CD4-positive, alpha-beta T cell treated with Interleukin-15 for 4 hours (primary cell): ENCODE measurements around the gene MRPS5.
A peak's percentile ranks its signal among the peaks of the same experiment; 100 is the strongest.
"Not testable (repeated sequence)": the region's sequence is repeated elsewhere in the genome, so short reads cannot be mapped to it uniquely, and the experiment has no call there.

Experiments used
- DNase-seq: peaks from one replicate; pipeline ENCODE4 v3.0.0-alpha.2; 2020; ENCODE audit warnings: low spot score

The MRPS5 gene

DNA sequence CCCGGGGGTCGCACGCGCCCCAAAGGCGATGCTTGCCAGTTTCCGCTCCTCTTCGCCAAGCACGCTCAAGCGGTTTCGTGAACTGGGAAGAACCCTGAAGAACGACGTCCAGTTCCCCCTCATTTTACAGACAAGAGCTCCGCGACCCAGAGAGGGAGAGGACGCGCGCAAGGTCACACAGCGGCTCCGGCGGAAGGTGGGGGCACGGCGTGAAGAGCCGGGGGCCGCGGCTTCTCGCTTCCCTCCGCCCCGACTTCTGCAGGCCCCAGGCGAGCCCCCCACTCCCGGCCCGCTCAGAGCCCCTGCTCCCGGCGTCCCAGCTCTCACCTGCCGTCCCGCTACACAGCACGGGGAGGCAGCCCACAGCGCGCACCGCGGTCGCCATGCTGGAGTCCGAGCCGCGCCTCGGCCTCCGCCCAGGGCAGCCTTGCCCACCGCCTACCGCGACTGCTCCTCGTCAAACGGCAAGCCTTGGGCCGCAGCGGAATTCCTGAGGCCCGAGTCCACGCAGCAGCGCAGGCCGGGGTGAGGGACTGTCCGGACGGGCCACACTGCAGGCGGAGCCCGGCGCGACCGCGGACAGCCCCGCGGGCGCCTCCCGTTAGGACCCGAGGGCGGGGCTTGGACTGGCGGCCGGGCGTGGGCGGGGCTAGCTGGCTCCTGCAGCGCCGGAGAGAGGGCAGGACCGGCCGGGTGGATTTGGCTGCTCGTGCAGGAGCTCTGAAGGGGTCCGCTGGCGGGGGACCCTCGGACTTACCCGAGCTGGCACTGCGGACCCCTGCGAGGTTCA, at the start of gene MRPS5:
Gene MRPS5 (minus strand): TSS at position 402 of the 790 bp plus-strand sequence. CDS start 17 bp downstream, at position 385.
- peak; percentile 83 for DNase-seq

DNA sequence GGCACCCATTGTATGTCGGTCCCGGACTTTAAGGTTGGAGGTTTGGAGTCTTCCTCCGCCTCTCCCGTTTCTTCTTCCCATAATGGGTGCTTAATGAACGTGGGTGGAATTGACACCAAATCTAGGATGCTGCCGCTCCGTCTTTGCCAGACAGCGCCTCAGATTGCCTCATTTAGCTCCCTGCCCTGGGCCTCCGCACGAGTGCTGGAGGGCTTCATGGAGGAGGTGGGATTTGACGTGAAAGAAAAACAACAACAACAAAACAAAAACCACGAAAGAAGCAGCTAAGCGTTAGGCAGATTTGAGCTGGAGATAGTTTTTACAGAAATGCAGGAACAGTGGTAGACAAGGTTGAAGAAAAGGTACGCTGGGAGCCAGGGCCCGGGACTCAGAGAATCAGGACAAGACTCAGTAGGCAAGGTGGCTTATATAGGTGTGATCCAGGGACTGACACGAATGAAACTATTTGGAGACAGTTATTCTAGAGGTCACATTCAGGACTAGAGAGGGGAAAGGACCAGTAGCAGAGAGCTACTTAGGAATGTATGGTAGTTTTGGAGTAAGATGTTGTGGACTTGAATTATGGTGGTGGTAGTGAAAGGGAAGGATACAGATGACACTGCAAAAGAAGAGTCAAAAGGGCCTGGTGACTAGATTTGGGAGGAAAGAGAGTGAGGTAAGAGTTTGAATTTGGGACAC, 44.6 kb upstream of the MRPS5 start:
- DNase-seq = no peak

DNA sequence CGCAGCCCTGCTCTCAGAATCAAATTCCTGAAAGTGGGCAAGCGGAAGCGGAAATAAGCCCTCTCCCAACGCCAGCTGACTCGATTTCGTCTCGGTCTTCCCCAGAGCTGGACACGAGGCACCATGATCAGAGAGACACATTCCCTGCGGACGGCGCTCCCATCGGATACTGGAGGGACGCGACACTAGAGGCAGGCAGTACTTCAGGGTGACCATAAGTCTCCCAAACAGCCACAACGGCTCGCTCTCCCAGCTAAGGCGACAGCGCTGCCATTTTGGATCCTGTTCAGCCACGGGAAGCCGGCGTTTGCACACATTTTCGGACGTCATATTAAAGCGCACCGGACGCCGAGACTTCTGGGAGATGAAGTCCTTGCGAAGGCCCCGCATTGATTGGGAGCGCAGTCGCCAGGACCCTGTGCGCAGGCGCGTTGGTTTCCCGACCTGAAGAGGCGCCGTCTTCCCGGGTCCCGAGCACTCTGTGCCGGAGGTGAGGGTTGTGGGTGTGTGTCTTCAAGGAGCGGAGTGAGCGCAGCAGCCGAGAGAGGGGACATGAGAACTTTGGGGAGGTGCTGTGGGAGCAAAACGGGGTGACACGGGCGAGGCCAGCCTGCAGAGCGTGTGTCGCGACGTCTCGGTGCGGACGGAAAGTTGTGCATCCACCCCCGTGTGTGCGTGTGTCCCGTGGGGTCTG, 43.9 kb upstream of the MRPS5 start, which contains the start of gene ZNF2:
Gene ZNF2 (plus strand): TSS at position 439 of the 694 bp plus-strand sequence. CDS start 10,418 bp downstream, outside the sequence.
- DNase-seq = peak; percentile 96

DNA sequence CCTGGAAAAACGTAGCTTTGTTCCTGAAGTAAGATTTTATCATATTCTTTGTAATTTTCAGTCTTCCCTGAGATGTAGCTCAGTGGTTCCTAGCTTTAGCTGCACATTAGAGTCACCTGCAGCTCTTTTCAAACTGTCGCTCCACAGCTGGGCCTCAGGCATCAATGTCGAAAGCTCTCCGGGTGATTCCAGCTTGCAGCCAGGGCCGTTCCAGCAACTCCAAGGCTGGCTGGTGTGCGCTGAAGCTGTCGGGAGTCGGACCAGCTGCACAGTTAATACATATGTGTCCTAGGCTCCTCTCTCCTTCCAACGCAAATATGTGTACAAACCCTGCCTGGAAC, 43.4 kb upstream of the MRPS5 start:
- DNase-seq = no peak

DNA sequence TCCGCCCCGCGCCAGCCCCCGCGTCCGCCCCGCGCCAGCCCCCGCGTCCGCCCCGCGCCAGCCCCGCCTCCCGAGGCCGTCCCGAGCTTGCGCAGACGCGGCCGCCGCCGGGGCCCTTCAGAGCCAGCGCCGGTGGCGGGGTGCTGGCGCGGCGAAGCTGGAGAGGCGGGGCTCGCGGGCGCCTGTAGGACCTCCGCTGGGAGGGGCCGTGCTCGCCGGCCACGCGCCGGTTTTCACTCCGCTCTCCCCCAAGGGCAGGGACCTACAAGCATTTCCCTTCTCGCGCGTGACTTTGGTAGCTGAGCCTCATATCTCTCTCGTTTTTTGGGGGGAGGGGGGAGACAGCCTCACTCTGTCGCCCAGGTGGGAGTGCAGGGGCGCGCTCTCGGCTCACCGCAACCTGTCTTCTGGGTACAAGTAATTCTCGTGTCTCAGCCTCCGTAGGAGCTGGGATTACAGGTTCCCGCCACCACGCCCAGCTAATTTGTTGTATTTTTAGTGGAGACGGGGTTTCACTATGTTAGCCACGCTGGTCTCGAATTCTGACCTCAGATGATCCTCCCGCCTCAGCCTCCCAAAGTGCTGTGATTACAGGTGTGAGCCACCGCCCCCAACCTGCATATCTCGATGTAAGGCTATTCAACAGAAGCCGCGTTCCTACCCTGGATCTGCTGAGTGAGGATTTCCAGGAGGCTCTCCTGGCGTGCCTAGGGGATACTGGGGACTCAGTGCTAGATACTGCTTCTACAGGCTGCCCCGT, 38.3 kb upstream of the MRPS5 start, which contains the start of gene ZNF514:
Gene ZNF514 (minus strand): TSS at position 159 of the 760 bp plus-strand sequence. CDS start 6,595 bp downstream, outside the sequence.
- DNase-seq = peak; percentile 76

DNA sequence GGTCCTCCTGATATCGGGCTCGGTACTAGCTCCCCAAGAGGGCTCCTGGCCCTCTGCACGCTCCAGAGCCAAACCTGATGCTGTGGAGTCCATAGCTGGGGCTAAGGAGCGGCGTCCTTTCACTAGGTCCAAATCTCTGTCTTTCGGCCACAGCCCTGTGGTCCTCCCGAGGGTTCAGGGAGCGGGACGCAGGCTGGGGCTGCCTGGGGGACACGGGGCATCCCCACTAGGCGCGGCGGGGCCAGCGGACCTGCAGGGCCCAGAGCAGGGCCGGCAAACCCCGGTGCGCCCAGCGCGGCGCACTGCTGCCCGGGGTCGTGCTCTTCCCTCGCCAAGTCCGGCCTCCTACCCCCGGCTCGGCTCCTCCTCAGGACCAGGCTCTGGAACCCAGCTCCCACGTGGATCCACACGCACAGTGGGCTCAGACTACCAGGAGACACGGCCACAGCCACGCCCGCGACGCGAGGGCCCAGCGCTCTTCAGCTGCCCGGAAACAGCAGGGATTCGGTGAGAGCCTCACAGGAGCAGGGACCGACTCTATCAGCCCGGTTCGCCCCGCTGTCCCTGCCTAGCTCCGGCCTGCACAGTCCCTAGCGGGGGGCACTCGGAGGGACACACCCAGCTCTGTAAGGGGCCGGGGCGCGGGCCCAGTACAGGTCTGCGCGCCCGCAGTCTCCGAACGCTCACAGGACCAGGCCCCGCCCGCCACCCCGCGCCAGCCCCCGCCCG, 37.4 kb upstream of the MRPS5 start:
- DNase-seq = no peak

DNA sequence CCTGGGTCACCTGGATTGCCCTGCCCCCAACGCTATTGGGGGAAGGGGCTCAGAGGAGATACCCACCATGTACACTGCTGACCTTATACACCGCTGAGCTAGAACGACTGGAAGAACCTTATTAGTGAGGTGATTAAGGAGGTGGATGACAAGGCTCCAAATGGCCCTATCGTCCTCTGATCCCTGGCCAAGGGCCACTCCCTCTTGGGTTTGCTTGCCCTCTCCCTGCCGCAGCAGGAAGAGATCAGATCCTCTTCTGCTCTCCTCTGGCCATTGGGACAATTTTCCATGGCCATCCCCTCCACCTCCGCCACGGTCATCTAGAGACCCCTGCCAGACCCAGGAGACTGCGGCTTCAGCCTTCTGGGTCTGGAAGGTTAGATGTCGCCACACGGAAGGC, 36.8 kb upstream of the MRPS5 start:
- no peak for DNase-seq

DNA sequence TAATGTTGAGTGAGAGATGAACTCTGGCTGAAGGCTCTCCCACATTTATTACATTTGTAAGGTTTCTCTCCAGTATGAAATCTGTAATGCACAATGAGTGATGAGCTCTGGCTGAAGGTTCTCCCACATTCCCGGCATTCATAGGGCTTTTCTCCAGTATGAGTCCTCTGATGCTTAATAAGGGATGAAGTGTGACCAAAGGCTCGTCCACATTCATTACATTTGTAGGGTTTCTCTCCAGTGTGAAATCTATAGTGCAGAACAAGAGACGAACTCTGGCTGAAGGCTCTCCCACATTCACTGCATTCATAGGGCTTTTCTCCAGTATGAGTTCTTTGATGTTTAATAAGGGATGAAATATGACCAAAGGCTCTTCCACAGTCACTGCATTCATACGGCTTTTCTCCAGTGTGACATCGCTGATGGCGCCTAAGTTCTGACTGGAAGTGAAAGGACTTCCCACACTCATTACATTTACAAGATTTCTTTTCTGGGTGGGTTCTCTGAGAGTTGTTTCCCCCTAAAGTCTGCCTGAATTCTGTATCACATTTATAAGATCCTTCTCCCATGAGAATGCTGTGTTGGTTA, 27.9 kb upstream of the MRPS5 start:
- DNase-seq = no peak

DNA sequence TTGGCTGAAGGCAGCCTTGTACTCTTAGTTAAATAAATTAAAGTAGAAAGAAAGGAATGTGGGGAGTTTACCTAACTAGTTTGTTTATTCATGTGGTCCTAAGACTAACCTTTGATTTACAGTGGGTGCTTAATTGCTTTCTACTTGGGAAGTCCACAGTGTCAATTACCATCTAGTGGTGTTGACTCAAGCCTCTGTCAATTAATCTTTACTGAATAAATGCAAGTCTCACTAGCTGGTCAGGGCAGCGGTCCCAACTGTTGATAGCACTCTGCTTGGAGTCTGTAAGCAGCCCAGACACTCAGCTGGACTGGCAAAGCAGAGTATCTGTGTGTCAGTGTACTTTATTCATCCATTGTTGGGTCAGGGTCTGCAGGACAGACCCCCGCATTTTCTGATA, 22.2 kb upstream of the MRPS5 start:
- DNase-seq = no peak

DNA sequence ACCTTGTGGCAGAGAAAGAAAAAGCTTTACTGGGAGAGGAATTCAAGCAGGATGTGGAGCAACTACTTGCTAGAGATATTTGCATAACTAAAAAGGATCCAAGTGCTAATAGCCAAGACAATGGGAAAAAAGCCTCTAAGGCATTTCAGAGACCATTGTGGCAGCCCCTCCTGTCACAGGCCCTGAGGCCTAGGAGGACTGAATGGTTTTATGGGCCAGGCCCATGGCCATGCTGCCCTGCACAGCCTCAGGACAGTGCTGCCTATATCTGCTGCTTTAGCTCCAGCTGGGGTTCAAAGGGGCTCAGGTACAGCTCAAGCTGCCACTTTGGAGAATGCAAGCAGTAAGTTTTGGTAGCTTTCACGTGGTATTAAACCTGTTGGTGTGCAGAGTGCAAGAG, 17.1 kb upstream of the MRPS5 start:
- DNase-seq = no peak

DNA sequence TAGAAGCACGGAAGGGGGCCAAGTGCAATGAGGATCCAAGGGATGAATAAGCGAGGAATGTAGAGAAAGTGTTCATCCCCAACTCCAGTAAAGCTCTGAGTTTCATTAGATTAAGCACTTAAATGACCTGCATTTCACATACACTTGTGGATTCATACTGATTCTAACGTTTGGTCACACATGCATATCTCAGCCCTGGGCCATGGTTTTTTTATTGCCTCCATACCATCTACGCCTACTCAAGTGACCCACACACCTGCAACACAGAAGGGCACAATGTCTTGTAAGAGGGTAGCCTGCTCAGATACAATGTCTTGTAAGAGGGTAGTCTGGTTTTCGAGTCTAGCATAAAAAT, 566 bp upstream of the MRPS5 start:
- DNase-seq = no peak

DNA sequence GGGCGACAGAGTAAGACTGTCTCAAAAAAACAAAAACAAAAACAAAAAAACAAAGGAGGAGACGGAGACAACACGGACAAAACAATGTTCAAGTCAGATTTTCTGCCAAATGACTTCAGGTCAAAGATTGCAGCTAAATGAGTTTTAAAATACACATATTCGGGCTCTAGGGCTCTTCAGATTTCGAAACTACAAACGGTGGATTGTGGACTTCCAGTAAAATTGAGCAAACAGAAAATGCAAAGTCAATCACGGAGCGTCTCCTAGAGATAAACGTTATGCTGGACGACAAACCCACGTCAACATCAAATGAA, 558 bp downstream of the MRPS5 start:
- no peak for DNase-seq

DNA sequence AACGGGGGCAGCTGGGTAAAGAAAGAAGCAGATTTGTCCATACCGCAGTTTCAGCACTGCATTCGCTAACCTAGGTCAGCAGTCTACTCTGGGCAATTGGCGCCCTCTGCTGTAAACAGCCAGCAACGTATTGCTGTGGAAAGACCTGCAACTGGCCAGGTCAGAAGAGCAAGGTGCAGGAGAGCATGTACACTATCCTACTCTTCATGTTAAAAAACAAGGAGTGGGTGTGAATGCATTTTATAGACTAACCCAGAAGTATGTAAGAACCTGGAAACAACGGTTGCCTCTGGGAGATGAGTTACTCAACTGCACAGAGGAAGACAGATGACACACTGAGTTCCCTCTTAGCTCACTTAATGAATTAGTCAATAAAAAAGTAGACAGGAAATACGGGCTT, 6.2 kb downstream of the MRPS5 start:
- DNase-seq = peak; percentile 77

DNA sequence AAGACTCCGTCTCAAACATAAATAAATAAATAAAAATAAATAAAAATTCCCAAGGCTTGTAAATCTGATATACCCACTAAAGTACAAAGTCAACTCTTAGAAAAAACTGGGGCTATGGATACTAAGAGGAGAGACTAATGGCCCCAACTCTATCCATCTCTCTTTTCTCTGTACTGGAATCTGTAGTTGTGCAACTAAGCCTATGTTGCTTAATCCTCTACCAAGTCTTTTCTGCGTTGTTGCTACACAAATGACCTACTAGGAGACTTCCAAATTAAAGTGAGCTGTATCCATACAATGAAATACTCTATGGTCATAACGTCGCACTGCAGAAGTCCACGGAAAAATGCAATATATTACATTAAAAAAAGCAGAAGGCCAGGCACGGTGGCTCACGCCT, 8.1 kb downstream of the MRPS5 start:
- no peak for DNase-seq

DNA sequence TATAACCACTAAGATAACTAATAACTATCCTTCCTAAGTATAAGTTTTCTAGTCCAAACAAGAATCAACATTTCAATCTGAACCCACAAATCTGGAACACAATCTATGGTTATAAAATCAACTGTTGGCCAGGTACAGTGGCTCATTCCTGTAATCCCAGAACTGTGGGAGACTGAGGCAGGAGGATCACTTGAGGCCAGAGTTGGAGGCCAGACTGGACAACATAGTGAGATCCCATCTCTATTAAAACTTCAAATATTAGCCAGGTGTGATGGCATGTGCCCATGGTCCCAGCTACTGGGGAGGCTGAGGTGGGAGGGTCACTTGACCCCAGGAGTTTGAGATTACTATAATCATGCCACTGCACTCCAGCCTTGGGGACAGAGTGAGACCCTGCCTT, 11.2 kb downstream of the MRPS5 start:
- DNase-seq = no peak

DNA sequence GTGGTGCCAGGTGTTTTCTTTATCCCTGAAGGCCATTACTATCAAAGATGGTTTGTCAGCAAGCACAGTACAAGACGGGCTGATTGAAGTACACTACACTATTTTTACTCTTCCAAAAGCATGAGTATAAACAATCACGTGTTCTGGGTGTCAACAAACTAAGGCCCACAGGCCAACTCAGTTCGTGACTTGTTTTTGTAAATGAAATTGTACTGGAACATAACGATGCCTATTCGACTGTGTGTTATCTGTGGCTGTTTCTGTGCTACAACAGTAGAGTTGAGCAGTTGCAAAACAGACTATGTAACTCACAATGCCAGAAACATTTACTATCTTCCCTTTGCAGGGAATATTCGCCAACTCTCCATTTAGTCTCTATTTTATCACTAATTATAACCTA, 12.3 kb downstream of the MRPS5 start:
- no peak for DNase-seq

DNA sequence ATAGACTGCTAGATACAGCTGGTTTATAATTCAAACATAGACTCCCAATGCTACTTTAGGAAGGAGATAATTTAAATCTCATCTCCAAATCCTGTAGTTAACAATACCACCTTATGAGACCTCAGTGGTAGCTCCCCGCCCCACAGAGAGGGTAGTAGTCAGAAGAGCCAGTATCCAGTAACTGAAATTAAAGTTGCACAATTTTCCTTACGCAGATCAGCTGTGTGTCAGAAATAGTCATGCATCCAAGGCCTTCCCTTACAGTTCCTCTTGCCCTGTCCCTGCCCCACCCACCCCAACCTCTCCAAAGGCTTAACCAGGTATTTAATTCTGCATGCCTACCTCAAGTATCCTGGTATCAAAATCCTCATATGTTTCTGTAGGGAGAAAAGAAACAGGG, 15.5 kb downstream of the MRPS5 start:
- no peak for DNase-seq

DNA sequence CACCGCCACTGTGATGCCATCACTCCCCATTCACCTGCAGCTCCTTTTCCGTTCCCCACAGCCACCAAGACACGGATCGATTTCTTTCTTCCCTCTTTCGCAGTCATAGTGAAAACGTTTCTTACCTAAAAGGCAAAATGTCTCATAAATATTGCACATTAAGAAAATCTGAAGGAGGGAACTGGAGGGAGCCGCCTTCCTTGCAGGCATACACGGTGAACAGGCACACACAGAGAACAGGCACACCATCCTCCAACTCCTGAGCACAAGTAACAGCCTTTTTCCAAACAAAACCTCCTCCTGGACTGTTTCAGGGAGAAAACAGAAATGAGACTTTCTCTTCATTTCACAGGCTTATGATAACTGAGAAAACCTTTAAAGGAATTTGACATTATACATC, 17.0 kb downstream of the MRPS5 start:
- no peak for DNase-seq

DNA sequence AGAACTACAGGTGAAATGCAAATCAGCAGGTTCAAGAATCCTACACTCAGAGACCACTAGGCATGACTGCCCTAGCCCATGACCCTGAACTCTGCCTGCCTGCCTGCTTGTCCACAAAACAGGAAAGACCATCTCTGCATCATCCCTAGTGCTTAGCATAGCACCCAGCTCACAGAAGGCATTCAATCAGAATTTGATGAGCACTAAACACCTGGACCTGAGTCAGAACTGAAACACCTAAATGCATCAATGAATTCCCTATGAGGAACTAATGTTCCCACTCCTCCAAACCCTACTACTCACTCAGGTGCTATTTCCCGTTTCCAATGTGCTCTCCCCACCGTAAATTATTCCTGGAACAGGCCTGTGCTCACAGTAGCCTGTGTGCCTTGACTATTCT, 21.7 kb downstream of the MRPS5 start:
- DNase-seq = no peak

DNA sequence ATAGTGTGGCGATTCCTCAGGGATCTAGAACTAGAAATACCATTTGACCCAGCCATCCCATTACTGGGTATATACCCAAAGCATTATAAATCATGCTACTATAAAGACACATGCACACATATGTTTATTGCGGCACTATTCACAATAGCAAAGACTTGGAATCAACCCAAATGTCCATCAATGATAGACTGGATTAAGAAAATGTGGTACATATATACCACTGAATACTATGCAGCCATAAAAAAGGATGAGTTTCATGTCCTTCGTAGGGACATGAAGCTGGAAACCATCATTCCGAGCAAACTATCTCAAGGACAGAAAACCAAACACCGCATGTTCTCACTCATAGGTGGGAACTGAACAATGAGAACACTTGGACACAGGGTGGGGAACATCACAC, 23.3 kb downstream of the MRPS5 start:
- not testable (repeated sequence) for DNase-seq

DNA sequence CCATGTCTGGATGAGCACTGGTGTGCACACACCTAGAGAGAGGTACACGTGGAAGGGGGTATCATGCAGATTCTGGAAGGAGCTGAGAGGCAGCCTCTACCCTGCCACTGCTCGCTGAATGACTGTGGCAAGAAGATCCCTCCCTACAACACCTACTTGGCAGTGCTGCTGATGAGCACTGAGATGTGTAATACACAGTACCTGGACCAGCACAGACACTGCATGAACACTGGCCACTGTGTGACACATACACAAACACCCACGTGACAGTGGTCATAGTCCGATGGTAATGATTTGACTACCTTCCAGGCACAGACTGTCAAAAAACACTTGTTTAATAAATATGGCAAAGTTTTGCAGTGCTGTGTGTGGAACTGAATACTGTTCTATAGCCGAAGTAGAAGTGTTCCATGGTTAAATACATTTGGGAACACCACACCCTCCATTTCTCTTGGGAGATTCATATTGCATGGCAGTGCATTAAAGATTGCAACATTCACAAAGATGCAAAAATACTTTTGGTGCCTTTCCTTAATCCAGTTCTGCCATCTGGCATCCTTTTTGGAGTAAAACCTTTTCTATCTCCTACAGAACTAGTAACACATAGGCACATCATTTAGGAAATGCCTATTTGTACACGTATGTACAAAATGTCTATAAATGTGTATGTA, 29.6 kb downstream of the MRPS5 start:
- no peak for DNase-seq
